Endodermal cell (in vitro differentiated cells): ENCODE measurements around the gene ADGRG7. TPM values are rescaled to one million over a fixed set of nuclear protein-coding genes. Genes with fewer than 3 reads are reported as not detected.

Source experiments
- DNase-seq: peaks from one replicate; pipeline ENCODE4 v3.0.0-alpha.2; 2017
- H3K27ac ChIP-seq: 2 replicates; pipeline ENCODE4 v1.5.1; 2013; ENCODE audit warnings: mild to moderate bottlenecking, low read depth, low read length, moderate library complexity
- H3K27me3 ChIP-seq: 2 replicates; pipeline ENCODE4 v1.6.1; 2013; ENCODE audit warnings: mild to moderate bottlenecking, low read length, moderate library complexity; ENCODE audit not compliant: insufficient read depth, control insufficient read depth, poor library complexity, severe bottlenecking
- H3K36me3 ChIP-seq: 2 replicates; pipeline ENCODE4 v1.7.0; 2013; ENCODE audit warnings: mild to moderate bottlenecking, low read length, moderate library complexity; ENCODE audit not compliant: control insufficient read depth, insufficient read depth
- H3K4me1 ChIP-seq: one replicate; pipeline ENCODE4 v1.7.0; 2013; ENCODE audit warnings: low read length; ENCODE audit not compliant: control insufficient read depth, insufficient read depth
- H3K4me3 ChIP-seq: 2 replicates; pipeline ENCODE4 v1.5.1; 2013; ENCODE audit warnings: mild to moderate bottlenecking, low read length, moderate library complexity
- H3K9ac ChIP-seq: 2 replicates; pipeline ENCODE4 v1.6.1; 2013; ENCODE audit warnings: mild to moderate bottlenecking, low read length, moderate library complexity; ENCODE audit not compliant: poor library complexity, severe bottlenecking; ENCODE audit errors: extremely low read depth
- H3K9me3 ChIP-seq: 2 replicates; pipeline ENCODE4 v1.6.1; 2013; ENCODE audit warnings: mild to moderate bottlenecking, low read length, moderate library complexity; ENCODE audit not compliant: control insufficient read depth
- H3K27ac Mint-ChIP-seq: 2 replicates; pipeline ENCODE4 v1.8.0; 2020; ENCODE audit warnings: mixed read lengths
- H3K27me3 Mint-ChIP-seq: 2 replicates; pipeline ENCODE4 v1.8.0; 2021; ENCODE audit warnings: mild to moderate bottlenecking, mixed read lengths; ENCODE audit not compliant: insufficient read depth
- H3K36me3 Mint-ChIP-seq: 2 replicates; pipeline ENCODE4 v1.8.0; 2020; ENCODE audit warnings: low read depth, mixed read lengths
- H3K4me1 Mint-ChIP-seq: 2 replicates; pipeline ENCODE4 v1.8.0; 2020; ENCODE audit warnings: mixed read lengths
- H3K4me3 Mint-ChIP-seq: 2 replicates; pipeline ENCODE4 v1.8.0; 2020; ENCODE audit warnings: mild to moderate bottlenecking, moderate library complexity, mixed read lengths
- H3K9me3 Mint-ChIP-seq: 2 replicates; pipeline ENCODE4 v1.8.0; 2020; ENCODE audit warnings: mild to moderate bottlenecking, mixed read lengths
- CTCF ChIP-seq: fragments of 200-600 bp; sonication (generic); conservative IDR thresholded peaks from 2 replicates; pipeline ENCODE4 v1.5.0; 2021; ENCODE audit warnings: antibody characterized with exemption, mild to moderate bottlenecking
- WGBS, 2 experiments: methylation state at CpG; one replicate each; pipeline versions ENCODE4 v1.1.5 to v1.1.7; 2013; ENCODE audit warnings: missing lambda C conversion rate in 2 of 2, mixed read lengths in 1 of 2; ENCODE audit not compliant: insufficient coverage in 1 of 2, insufficient read length in 1 of 2; 5-methylcytosine and 5-hydroxymethylcytosine counted together
- total RNA-seq, 2 donors: library from RNA; stranded (reverse); fragmentation: NEBNext Ultra II Directional in 1 of 2; extraction: Animal tissue kit (Norgen Biotek cat#: 25700) in 1 of 2; gene quantifications; 2 replicates in 1 of 2; 3 replicates in 1 of 2; pipeline ENCODE4 v1.2.1, GENCODE V29; 2021

The ADGRG7 gene
- total RNA-seq, 2 donors from 2014 or later, result 0.70 to 2.1 TPM

GRCh38 chr3:100645913-100646312 lies 36.5 kb downstream of the ADGRG7 start:
- H3K4me1 ChIP-seq, result no peaks in the 10 kb centered on the region
- no peak for DNase-seq
- no peak for TF ChIP-seq CTCF
- Mint-ChIP-seq H3K36me3 (no peaks in the 10 kb centered on the region), H3K4me1 (peaks cover 5% of the 10 kb centered on the region), H3K9me3 (no peaks in the 10 kb centered on the region), H3K4me3 (no peak overlapping the region), H3K27ac (no peak overlapping the region), H3K27me3 (no peaks in the 10 kb centered on the region)
- H3K27ac ChIP-seq, result no peak overlapping the region
- H3K9me3 ChIP-seq, result no peaks in the 10 kb centered on the region
- 80 to 92% methylated on average over 2 of the region's 3 CpGs for WGBS, 2 experiments
- no peak overlapping the region for H3K9ac ChIP-seq
- H3K36me3 ChIP-seq, result no peaks in the 10 kb centered on the region
- no peak overlapping the region for H3K4me3 ChIP-seq
- no peaks in the 10 kb centered on the region for H3K27me3 ChIP-seq

DNA sequence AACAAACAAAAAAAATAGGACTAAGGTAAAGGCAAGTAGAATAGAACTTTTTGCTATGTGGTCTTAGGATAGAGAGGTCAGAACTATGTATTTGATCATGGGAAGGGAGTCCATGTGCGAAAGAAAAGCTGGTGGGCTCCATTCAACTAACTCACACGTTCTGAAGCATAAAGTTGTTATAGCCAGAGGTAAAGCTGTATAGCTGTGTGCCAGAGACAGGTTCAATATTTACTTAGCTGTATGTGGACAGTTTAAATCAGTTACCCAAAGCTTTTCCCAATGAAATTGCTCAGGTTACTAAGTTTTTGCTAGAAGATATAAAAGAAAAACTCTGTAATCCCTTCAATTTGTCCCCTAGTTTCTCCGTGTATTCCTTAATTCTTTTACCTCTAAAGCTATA lies 37.8 kb downstream of the ADGRG7 start:
- Histone ChIP-seq H3K27me3 (no peaks in the 10 kb centered on the region), H3K4me1 (no peaks in the 10 kb centered on the region), H3K9ac (no peak overlapping the region), H3K36me3 (no peaks in the 10 kb centered on the region), H3K9me3 (no peaks in the 10 kb centered on the region), H3K4me3 (no peak overlapping the region), H3K27ac (no peak overlapping the region)
- no peaks in the 10 kb centered on the region for H3K9me3 Mint-ChIP-seq
- no peak for DNase-seq
- WGBS, 2 experiments, result 92 to 96% methylated on average over 3 of the region's 3 CpGs
- peaks cover 2% of the 10 kb centered on the region for H3K4me1 Mint-ChIP-seq
- no peak for TF ChIP-seq CTCF
- H3K27me3 Mint-ChIP-seq, result no peaks in the 10 kb centered on the region
- no peak overlapping the region for H3K4me3 Mint-ChIP-seq
- H3K27ac Mint-ChIP-seq, result no peak overlapping the region
- no peaks in the 10 kb centered on the region for H3K36me3 Mint-ChIP-seq

DNA sequence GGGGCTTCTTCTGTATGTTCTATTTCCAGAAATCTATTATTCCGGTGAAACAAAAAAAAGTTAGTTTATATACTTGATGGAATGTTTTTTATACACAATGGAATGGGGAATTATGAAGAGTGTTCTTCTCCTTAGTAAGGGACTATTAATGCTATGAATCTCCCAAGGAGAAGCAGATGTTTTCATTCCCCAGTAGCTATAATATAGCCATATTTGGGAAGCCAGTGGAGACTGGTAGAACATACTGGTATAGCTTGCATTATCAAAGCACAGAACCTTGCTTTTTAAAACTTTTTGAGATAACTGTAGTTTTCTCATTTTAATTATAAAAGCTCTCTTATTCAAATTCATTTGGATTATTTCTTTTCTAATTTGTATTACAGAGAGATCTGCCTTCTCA lies 38.3 kb downstream of the ADGRG7 start:
- Histone ChIP-seq H3K27me3 (no peaks in the 10 kb centered on the region), H3K4me3 (no peak overlapping the region), H3K36me3 (no peaks in the 10 kb centered on the region), H3K27ac (no peak overlapping the region), H3K4me1 (no peaks in the 10 kb centered on the region), H3K9me3 (no peaks in the 10 kb centered on the region), H3K9ac (no peak overlapping the region)
- no peak for DNase-seq
- 88 to 100% methylated on average over 1 of the region's 1 CpG for WGBS, 2 experiments
- Mint-ChIP-seq H3K27ac (no peak overlapping the region), H3K4me1 (peaks cover 2% of the 10 kb centered on the region), H3K27me3 (no peaks in the 10 kb centered on the region), H3K36me3 (no peaks in the 10 kb centered on the region), H3K4me3 (no peak overlapping the region), H3K9me3 (no peaks in the 10 kb centered on the region)
- no peak for TF ChIP-seq CTCF
